NCI-H2171 treated with DMSO at 0.1 percent for 48 hours (cell line): ENCODE data around the gene ECE1.

Source experiments
- DNase-seq: peaks from one replicate; lab custom pipeline; 2025; lab: John Stamatoyannopoulos, UW

Gene ECE1

GRCh38 chr1:21308847-21309652 lies 18.8 kb upstream of the ECE1 start:
- DNase-seq: peak; percentile 65

- no peak for DNase-seq
These were observed 18.1 kb upstream of the ECE1 start for GRCh38 chr1:21308330-21308729.

GRCh38 chr1:21307663-21308305 lies 17.5 kb upstream of the ECE1 start:
- DNase-seq: peak; percentile 37

GRCh38 chr1:21307210-21307609 lies 16.9 kb upstream of the ECE1 start:
- no peak for DNase-seq

GRCh38 chr1:21305900-21306189 lies 15.6 kb upstream of the ECE1 start:
- DNase-seq: peak; percentile 13

GRCh38 chr1:21305155-21305899 lies 15.1 kb upstream of the ECE1 start:
- DNase-seq: no peak

GRCh38 chr1:21304488-21304887 lies 14.2 kb upstream of the ECE1 start:
- DNase-seq: peak; percentile 73

- DNase-seq: peak; percentile 56
These were observed 12.8 kb upstream of the ECE1 start for GRCh38 chr1:21302747-21303715.

- DNase-seq: no peak
These were observed 11.7 kb upstream of the ECE1 start for GRCh38 chr1:21301794-21302440.

GRCh38 chr1:21300774-21301173 lies 10.5 kb upstream of the ECE1 start:
- DNase-seq: no peak

- no peak for DNase-seq
These were observed 9.6 kb upstream of the ECE1 start for GRCh38 chr1:21299780-21300395.

- DNase-seq: no peak
These were observed 8.7 kb upstream of the ECE1 start for GRCh38 chr1:21298981-21299391.

- DNase-seq: no peak
These were observed 7.7 kb upstream of the ECE1 start for GRCh38 chr1:21297975-21298374.

- no peak for DNase-seq
These were observed 6.5 kb upstream of the ECE1 start for GRCh38 chr1:21296509-21297354.

GRCh38 chr1:21295545-21295944 lies 5.3 kb upstream of the ECE1 start:
- DNase-seq: no peak

- DNase-seq: no peak
These were observed 4.7 kb upstream of the ECE1 start for GRCh38 chr1:21295002-21295401.

- no peak for DNase-seq
These were observed 4.2 kb upstream of the ECE1 start for GRCh38 chr1:21294266-21294989.

GRCh38 chr1:21293537-21294265 lies 3.4 kb upstream of the ECE1 start:
- no peak for DNase-seq
